Astrocyte of the spinal cord (primary cell): ENCODE data around the gene RAB3IL1.

Experiments
- DNase-seq: peaks from one replicate; pipeline ENCODE4 v3.0.0; 2011; ENCODE audit warnings: low read depth, low spot score
- H3K4me3 ChIP-seq: 2 replicates; pipeline ENCODE4 v1.5.1; 2011; ENCODE audit warnings: low read depth, mild to moderate bottlenecking, low read length, moderate library complexity
- CTCF ChIP-seq: IDR thresholded peaks from 2 replicates; pipeline ENCODE4 v1.5.1; 2012; ENCODE audit warnings: low read depth, mild to moderate bottlenecking, low read length, inconsistent platforms
- in situ Hi-C: cut with HindIII; loops from 2 replicates; pipeline ENCODE4 v1.10.0; 2017; ENCODE audit warnings: low sequenced_read_pairs

Gene RAB3IL1

DNA sequence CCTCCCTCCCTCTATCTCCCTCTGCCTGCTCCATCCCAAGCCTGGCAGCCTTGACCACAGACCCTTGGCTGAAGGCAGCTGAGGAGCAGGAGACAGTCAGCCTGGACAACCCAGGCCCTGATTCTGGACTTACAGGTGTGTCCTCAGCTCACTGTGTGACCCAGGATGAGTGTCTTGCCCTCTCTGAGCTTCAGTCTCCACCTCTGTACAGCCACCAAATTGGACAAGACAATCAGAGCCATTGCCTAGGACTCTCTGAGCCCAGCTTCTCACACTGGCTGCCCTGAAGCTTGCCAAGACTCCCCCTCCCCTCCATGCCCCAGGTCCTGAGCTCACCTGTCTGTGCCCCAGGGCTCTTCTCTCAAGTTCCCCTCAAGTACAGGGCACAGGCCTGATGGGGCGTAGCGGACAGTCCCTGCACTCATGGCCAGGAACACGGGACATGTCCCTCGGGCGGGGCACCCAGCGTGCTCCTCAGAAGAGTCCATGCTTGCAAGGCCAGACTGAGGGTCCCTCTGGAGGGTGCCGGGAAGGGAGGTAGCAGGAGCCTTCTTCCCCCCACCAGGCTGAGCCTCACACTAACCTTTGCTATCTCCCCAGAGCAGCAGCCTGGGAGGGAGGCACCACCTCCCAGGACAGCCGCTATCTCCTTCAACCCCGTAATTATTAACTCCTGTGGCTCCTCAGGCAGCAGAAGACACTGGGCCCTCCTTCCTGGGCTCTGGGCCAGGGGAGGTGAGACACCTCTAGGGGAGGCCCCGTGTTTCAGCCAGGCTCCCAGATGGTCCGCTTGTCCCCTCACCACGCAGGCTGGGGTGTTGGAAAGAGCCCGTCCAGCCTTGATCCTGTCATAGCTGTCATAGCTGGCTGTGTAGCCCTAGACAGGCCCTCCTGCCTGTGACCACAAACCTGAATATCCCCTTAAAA, 2.6 kb upstream of the RAB3IL1 start:
- no peak for DNase-seq
- in situ Hi-C loops: no loop called here
- TF ChIP-seq CTCF: no peak
- no peak overlapping the region for H3K4me3 ChIP-seq

- in situ Hi-C loops: no loop called here
- no peak for TF ChIP-seq CTCF
- no peak overlapping the region for H3K4me3 ChIP-seq
- DNase-seq: no peak
These were observed 1.8 kb upstream of the RAB3IL1 start for GRCh38 chr11:61918938-61919704.

GRCh38 chr11:61918251-61918937, 1.0 kb upstream of the RAB3IL1 start:
- no peak for DNase-seq
- H3K4me3 ChIP-seq: no peak overlapping the region
- no peak for TF ChIP-seq CTCF
- in situ Hi-C loops: no loop called here

DNA sequence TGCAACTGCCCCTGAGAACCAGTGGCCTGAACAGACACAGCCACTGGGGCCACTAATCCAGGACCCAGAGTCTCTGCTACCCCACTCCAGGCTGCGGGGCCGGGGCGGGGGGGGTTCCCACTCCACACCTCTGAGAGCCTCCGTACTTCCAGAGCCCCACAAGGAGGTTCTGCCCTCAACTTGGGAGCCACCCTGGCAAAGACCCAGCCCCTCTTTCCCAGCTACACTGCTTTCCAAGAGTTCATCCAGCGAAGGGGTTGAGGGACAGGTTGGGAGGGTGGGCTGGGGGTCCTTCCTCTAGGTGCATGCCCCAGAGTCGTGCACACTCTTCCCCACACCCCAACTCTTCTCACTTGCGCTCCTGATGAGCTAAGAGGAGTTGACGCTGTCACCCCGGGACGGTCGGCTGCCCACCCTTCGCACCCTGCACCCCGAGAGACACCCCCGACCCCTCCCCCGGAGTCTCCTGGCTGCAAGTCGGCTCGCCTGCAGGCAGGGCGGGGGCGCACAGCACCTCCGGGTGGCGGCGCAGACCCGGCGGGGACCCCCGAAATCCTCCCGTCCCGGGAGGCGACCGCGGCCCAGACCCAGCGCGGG, 531 bp downstream of the RAB3IL1 start:
- peak overlapping the region; percentile 36 for H3K4me3 ChIP-seq
- in situ Hi-C loops: no loop called here
- TF ChIP-seq CTCF: no peak
- no peak for DNase-seq

- DNase-seq: no peak
- no peak overlapping the region for H3K4me3 ChIP-seq
- TF ChIP-seq CTCF: no peak
- in situ Hi-C loops: no loop called here
These were observed 2.7 kb downstream of the RAB3IL1 start for GRCh38 chr11:61914471-61915171.
